CMK (cell line): ENCODE data around the gene KRT6C.

Experiments used
- DNase-seq: peaks from one replicate; pipeline ENCODE4 v3.0.0-alpha.2; 2010; ENCODE audit warnings: low read depth

The KRT6C gene

GRCh38 chr12:52434760-52435530 lies 38.7 kb downstream of the KRT6C start:
- no peak for DNase-seq

GRCh38 chr12:52434081-52434733 lies 39.4 kb downstream of the KRT6C start, which contains the start of gene KRT75:
TSS of gene KRT75 (minus strand) at chr12:52434371. CDS start at chr12:52434304, 67 bp downstream.
- DNase-seq: no peak

GRCh38 chr12:52433501-52434080 lies 40.0 kb downstream of the KRT6C start:
- no peak for DNase-seq

GRCh38 chr12:52432559-52433207 lies 40.9 kb downstream of the KRT6C start:
- DNase-seq: no peak

GRCh38 chr12:52428121-52428520 lies 45.5 kb downstream of the KRT6C start:
- DNase-seq: no peak

GRCh38 chr12:52427083-52427482 lies 46.5 kb downstream of the KRT6C start:
- no peak for DNase-seq

GRCh38 chr12:52426034-52426433 lies 47.6 kb downstream of the KRT6C start:
- no peak for DNase-seq

GRCh38 chr12:52425466-52425865 lies 48.1 kb downstream of the KRT6C start:
- no peak for DNase-seq

- DNase-seq: no peak
These were observed 49.7 kb downstream of the KRT6C start for GRCh38 chr12:52423661-52424500.

GRCh38 chr12:52423035-52423434 lies 50.6 kb downstream of the KRT6C start:
- DNase-seq: no peak

- DNase-seq: no peak
These were observed 53.9 kb downstream of the KRT6C start for GRCh38 chr12:52419656-52420055.

- no peak for DNase-seq
These were observed 55.0 kb downstream of the KRT6C start for GRCh38 chr12:52418576-52419110.
